Stimulated activated CD8-positive, alpha-beta memory T cell treated with anti-CD3 and anti-CD28 coated beads, Interleukin-4, amount 100 ng/mL, for 24 hours (primary cell): Measurements from ENCODE around the gene ST8SIA2.

ENCODE experiments used
- DNase-seq: peaks from one replicate; pipeline ENCODE4 v3.0.0-alpha.2; 2020; ENCODE audit warnings: low read depth

Gene ST8SIA2

GRCh38 chr15:92494806-92495336 is 101.2 kb downstream of the ST8SIA2 start:
- no peak for DNase-seq

- no peak for DNase-seq
These were observed 101.8 kb downstream of the ST8SIA2 start for GRCh38 chr15:92495446-92495845.

GRCh38 chr15:92499731-92500530 is 106.2 kb downstream of the ST8SIA2 start:
- DNase-seq, result no peak

- no peak for DNase-seq
These were observed 108.7 kb downstream of the ST8SIA2 start for GRCh38 chr15:92502336-92502735.

- DNase-seq, result no peak
These were observed 109.5 kb downstream of the ST8SIA2 start for GRCh38 chr15:92502930-92503857.

GRCh38 chr15:92503889-92504288 is 110.2 kb downstream of the ST8SIA2 start:
- no peak for DNase-seq

- DNase-seq, result no peak
These were observed 111.9 kb downstream of the ST8SIA2 start for GRCh38 chr15:92505611-92506010.

GRCh38 chr15:92506506-92506905 is 112.8 kb downstream of the ST8SIA2 start:
- DNase-seq, result no peak

GRCh38 chr15:92510163-92510882 is 116.6 kb downstream of the ST8SIA2 start:
- no peak for DNase-seq
